ENCODE data around the gene DHRS1.
"Not testable (repeated sequence)": the region's sequence is repeated elsewhere in the genome, so short reads cannot be mapped to it uniquely, and the experiment has no call there.

Gene DHRS1

DNA sequence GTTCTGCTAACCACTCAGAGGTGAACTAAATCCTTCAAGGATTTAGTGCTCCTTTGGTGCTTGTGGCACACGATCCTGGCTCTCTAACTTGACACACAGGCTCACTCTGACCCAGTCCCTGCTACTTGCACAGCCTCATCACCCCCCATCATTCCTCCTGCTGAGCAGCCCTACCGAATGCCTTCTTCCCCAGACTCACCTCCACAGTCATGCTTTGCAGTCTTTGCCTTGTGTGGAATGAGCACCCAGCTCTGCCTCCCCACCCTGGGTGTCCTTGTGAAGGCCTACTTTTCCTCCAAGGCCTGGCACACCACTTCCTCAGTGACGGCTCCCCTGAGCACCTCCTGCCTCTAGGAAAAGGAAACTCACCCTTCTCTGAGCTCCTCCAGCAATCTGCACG is 49.2 kb downstream of the DHRS1 start:
- H3K4me3 Mint-ChIP-seq: no peak overlapping the region
- H3K4me1 Mint-ChIP-seq: peaks cover 14% of the 10 kb centered on the region
- peaks cover 4% of the 10 kb centered on the region for H3K36me3 Mint-ChIP-seq (ENCODE audit: insufficient read depth)
- H3K27me3 Mint-ChIP-seq: no peaks in the 10 kb centered on the region
- DNase-seq (ENCODE audit: low spot score in 2 of 2) (no peak), ATAC-seq (replicated peaks; ENCODE audit: extremely low read depth, poor library complexity, severe bottlenecking) (no peak)
- H3K27ac Mint-ChIP-seq (ENCODE audit: low read depth): peak overlapping the region; percentile 12
- H3K9me3 Mint-ChIP-seq: no peaks in the 10 kb centered on the region

DNA sequence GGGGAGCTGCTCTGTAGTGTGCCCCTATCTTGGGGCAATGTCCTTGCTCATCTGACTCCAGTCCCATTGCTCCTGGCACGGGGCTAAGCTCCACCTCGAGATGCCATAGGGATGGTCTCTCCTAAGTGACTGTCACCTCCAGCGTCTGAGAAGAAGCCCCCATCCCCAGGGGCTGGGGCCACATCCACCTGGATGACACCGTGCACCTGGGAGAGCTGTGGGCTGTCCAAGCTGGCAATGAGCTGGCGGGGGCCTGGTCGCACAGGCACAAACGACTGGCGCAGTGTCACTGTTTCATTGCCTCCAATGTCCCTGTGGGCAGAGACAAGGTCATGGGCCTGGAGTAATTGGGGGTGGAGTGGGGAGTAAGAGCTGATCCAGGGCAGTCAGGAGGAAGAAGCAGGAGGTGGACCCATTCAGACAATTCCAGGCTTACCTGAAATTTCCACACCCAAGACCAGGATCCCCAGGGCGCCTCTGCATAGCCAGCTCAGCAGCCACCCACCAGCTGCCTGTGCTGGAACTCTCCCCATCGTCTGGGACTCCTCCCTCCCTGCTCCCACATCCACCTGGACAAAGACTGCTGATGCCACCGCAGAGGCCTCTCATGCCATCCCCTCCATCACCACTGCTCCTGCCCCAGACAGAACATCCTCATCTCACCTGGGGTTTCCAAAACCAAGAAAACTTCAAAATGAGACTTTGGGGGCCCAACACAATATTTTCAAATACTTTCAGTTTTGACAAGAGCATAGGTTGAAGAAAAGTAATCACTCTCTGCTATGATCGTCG is 50.2 kb downstream of the DHRS1 start:
- Mint-ChIP-seq H3K4me3 (no peak overlapping the region), H3K9me3 (no peaks in the 10 kb centered on the region), H3K36me3 (ENCODE audit: insufficient read depth) (peaks cover 2% of the 10 kb centered on the region), H3K27me3 (no peaks in the 10 kb centered on the region), H3K4me1 (peaks cover 14% of the 10 kb centered on the region), H3K27ac (ENCODE audit: low read depth) (no peak overlapping the region)
- DNase-seq (ENCODE audit: low spot score in 2 of 2) (no peak), ATAC-seq (replicated peaks; ENCODE audit: extremely low read depth, poor library complexity, severe bottlenecking) (no peak)

GRCh38 chr14:24247422-24247821 is 52.2 kb downstream of the DHRS1 start:
- Mint-ChIP-seq H3K4me3 (peak overlapping the region; percentile 53), H3K4me1 (peaks cover 21% of the 10 kb centered on the region), H3K27ac (ENCODE audit: low read depth) (peak overlapping the region; percentile 82), H3K27me3 (no peaks in the 10 kb centered on the region), H3K36me3 (ENCODE audit: insufficient read depth) (peaks cover 6% of the 10 kb centered on the region), H3K9me3 (no peaks in the 10 kb centered on the region)
- DNase-seq (ENCODE audit: low spot score in 2 of 2) (no peak), ATAC-seq (replicated peaks; ENCODE audit: extremely low read depth, poor library complexity, severe bottlenecking) (no peak)

DNA sequence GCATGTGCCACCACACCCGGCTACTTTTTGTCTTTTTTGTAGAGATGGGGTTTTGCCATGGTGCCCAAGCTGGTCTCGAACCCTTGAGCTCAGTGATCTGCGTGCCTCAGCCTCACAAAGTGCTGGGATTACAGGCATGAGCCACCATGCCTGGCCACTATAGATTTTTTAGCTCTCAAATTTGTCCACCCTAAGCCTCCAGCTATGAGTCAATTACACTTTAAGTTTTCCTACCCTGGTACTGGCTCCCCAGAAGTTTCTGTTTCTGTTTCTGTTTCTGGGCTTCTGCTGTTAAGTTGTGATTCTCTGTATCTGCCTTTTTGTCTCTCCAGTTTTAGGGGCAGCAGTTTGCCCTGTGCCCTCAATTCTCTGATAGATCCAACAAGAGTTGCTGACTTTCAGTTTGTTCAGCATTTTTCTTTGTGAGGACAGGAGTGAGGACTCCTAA is 52.8 kb downstream of the DHRS1 start:
- Mint-ChIP-seq H3K36me3 (ENCODE audit: insufficient read depth) (peaks cover 12% of the 10 kb centered on the region), H3K27ac (ENCODE audit: low read depth) (peak overlapping the region; percentile 82), H3K9me3 (no peaks in the 10 kb centered on the region), H3K27me3 (no peaks in the 10 kb centered on the region), H3K4me1 (peaks cover 21% of the 10 kb centered on the region), H3K4me3 (peak overlapping the region; percentile 67)
- peak in 1 of 2 donors; percentile 19 for DNase-seq (ENCODE audit: low spot score in 2 of 2)
- ATAC-seq (replicated peaks; ENCODE audit: extremely low read depth, poor library complexity, severe bottlenecking): no peak

DNA sequence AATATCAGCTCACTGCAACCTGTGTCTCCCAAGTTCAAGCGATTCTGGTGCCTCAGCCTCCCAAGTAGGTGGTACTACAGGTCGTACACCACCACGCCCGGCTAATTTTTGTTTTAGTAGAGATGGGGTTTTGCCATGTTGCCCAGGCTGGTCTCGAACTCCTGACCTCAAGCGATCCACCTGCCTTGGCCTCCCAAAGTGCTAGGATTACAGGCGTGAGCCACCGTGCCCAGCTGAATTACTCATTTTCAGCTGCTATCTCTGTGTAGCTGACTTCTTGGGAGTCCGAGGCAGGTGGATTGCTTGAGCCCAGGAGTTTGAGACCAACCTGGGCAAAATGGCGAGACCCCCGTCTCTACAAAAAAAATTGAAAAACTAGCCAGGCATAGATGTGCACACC is 54.2 kb downstream of the DHRS1 start:
- ATAC-seq (replicated peaks; ENCODE audit: extremely low read depth, poor library complexity, severe bottlenecking); H3K27me3 Mint-ChIP-seq; DNase-seq (ENCODE audit: low spot score in 2 of 2); H3K9me3 Mint-ChIP-seq: not testable (repeated sequence)
- H3K4me1 Mint-ChIP-seq: peaks cover 29% of the 10 kb centered on the region
- peak overlapping the region; percentile 67 for H3K4me3 Mint-ChIP-seq
- peaks cover 22% of the 10 kb centered on the region for H3K36me3 Mint-ChIP-seq (ENCODE audit: insufficient read depth)
- peak overlapping the region; percentile 84 for H3K27ac Mint-ChIP-seq (ENCODE audit: low read depth)

GRCh38 chr14:24243336-24243836 is 56.2 kb downstream of the DHRS1 start:
- Mint-ChIP-seq H3K4me3 (peak overlapping the region; percentile 93), H3K36me3 (ENCODE audit: insufficient read depth) (peaks cover 37% of the 10 kb centered on the region), H3K27ac (ENCODE audit: low read depth) (peak overlapping the region; percentile 98), H3K9me3 (no peaks in the 10 kb centered on the region), H3K4me1 (peaks cover 49% of the 10 kb centered on the region), H3K27me3 (no peaks in the 10 kb centered on the region)
- ATAC-seq (replicated peaks; ENCODE audit: extremely low read depth, poor library complexity, severe bottlenecking) (no peak), DNase-seq (ENCODE audit: low spot score in 2 of 2) (no peak)

GRCh38 chr14:24241829-24242443 is 57.6 kb downstream of the DHRS1 start:
- H3K27me3 Mint-ChIP-seq: no peaks in the 10 kb centered on the region
- peaks cover 53% of the 10 kb centered on the region for H3K4me1 Mint-ChIP-seq
- peak overlapping the region; percentile 98 for H3K27ac Mint-ChIP-seq (ENCODE audit: low read depth)
- DNase-seq (ENCODE audit: low spot score in 2 of 2): peak in 1 of 2 donors; percentile 91
- ATAC-seq (replicated peaks; ENCODE audit: extremely low read depth, poor library complexity, severe bottlenecking): peak; percentile 78
- no peaks in the 10 kb centered on the region for H3K9me3 Mint-ChIP-seq
- peaks cover 50% of the 10 kb centered on the region for H3K36me3 Mint-ChIP-seq (ENCODE audit: insufficient read depth)
- peak overlapping the region; percentile 93 for H3K4me3 Mint-ChIP-seq
